ENCODE measurements around the gene CRACR2B.

GRCh38 chr11:873706-874105, 46.0 kb downstream of the CRACR2B start:
- TF ChIP-seq, protein P1, sequence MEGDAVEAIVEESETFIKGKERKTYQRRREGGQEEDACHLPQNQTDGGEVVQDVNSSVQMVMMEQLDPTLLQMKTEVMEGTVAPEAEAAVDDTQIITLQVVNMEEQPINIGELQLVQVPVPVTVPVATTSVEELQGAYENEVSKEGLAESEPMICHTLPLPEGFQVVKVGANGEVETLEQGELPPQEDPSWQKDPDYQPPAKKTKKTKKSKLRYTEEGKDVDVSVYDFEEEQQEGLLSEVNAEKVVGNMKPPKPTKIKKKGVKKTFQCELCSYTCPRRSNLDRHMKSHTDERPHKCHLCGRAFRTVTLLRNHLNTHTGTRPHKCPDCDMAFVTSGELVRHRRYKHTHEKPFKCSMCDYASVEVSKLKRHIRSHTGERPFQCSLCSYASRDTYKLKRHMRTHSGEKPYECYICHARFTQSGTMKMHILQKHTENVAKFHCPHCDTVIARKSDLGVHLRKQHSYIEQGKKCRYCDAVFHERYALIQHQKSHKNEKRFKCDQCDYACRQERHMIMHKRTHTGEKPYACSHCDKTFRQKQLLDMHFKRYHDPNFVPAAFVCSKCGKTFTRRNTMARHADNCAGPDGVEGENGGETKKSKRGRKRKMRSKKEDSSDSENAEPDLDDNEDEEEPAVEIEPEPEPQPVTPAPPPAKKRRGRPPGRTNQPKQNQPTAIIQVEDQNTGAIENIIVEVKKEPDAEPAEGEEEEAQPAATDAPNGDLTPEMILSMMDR (IDR thresholded peaks at IDR 0.05), result no peak
- TF ChIP-seq POLR2AphosphoS5 (IDR thresholded peaks at IDR 0.05; ENCODE audit: low read depth, low read length), result no peak

Measured in Panc1 (cell line).